GM12875 (cell line): ENCODE data around the gene SYNRG.

Source experiments
- H3K4me3 ChIP-seq: one replicate; pipeline ENCODE4 v1.5.1; 2011; ENCODE audit warnings: low read depth, low read length, control low read depth
- CTCF ChIP-seq: IDR thresholded peaks from 2 replicates; pipeline ENCODE4 v1.5.1; 2011; ENCODE audit warnings: low read depth, mild to moderate bottlenecking, control low read depth, inconsistent platforms, low read length, moderate library complexity, borderline replicate concordance; ENCODE audit not compliant: insufficient read depth

SYNRG gene

DNA sequence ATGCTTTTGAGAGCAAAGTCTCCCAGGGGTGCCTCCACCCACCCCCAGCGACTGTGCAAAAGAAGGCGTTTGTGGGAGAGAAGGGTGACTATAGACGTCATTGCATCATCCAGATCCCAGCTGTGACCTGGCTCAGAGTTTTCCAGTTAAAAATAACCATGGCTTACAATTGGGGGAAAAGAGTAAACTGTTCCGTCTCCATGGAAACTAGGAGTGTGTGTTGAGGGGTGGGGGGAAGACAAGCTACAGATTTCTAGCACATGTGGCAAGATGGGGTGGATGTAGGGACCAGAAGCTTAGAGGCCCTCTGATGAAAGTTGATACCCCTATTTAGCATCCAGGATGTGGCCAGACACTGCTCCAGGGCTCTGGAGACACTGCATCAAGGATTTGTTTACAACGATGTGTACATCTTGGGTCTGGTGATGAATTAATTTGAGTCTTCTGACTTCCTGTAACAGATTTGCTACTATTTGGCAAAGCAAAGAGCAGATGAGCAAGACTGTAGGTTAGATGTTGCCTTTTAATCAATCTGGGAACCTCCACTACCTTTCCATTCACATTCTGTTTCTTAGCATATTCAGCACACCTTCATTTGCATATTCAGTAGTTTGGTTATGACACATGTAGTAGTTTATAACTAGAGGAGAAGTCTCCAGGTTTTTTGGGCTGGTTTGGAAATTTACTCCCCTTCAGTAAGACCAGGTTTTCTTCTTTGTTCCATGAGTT lies 125.7 kb downstream of the SYNRG start:
- H3K4me3 ChIP-seq = no peak overlapping the region
- no peak for TF ChIP-seq CTCF

DNA sequence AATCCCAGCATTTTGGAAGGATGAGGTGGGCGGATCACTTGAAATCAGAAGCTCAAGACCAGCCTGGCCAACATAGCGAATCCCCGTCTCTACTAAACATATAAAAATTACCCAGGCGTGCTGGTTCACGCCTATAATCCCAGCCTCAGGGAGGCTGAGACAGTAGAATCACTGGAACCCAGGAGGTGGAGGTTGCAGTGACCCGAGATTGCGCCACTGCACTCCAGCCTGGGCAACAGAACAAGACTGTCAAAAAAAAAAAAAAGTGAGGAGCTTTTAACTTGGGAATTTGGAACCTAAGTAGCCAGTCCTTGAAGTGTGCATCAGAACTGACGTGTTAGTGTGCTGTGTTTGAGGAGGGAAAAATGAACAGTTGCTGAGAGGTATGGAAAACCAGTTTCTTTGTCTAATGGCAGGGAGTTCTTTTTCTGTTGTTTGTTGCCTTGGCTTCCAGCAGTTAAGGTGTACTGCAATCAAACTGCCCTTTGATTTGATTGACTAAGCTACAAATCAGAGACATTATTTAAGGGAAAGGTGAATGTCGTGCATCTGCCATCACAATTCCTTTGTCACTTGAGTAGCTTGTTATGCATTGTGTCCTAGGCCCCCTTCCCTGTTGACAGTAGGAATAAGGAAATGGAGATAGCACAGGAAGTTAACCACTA lies 128.1 kb downstream of the SYNRG start:
- TF ChIP-seq CTCF = no peak
- no peak overlapping the region for H3K4me3 ChIP-seq

- no peak overlapping the region for H3K4me3 ChIP-seq
- TF ChIP-seq CTCF = no peak
Observed at GRCh38 chr17:37480427-37480826, 128.8 kb downstream of the SYNRG start.

DNA sequence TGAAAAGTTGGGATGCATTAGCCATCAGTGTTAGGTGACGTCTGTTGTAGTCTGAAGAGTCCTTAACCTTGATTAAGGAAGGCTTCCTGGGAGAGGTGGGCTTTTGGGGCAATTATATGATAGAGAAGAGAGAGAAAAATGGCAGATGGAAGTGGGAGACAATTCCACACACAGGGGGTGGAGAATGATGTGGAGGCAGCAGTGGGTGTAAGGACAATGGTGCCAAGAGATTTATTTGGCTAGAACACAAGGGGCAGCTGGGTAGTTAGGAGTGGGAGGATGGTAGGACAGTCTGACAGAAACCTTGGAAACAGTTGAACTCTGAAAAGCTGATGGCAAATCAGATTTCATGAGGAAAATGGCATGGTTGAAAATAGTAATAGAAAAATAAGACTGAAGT lies 130.2 kb downstream of the SYNRG start:
- H3K4me3 ChIP-seq = no peak overlapping the region
- no peak for TF ChIP-seq CTCF

DNA sequence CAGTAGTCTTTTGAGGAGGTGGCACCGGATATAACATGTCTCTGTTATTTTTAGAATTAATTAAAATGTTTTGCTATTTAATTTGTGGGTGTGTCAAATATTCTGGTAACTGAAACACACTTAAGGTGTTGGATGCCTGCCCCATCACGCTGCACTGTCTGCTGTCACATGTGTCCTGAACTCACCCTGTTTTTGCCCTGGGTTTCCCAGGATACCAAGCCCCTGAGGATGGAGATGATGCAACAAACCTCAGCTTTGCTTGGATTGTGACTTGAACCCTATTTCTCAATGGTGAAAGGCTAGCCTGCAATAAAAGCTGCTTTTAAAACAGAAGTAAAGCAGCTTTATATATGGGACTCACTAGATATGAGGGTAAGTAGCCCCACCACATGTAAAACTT lies 131.0 kb downstream of the SYNRG start:
- TF ChIP-seq CTCF = no peak

GRCh38 chr17:37476431-37477120 lies 132.6 kb downstream of the SYNRG start:
- no peak overlapping the region for H3K4me3 ChIP-seq
- no peak for TF ChIP-seq CTCF

More for the DNA sequence above, 131.0 kb downstream of the SYNRG start:
- no peak overlapping the region for H3K4me3 ChIP-seq
